ENCODE measurements around the gene ZNF705A. TPM values are rescaled to one million over a fixed set of nuclear protein-coding genes. Genes with fewer than 3 reads are reported as not detected.
"Not testable (repeated sequence)": the region's sequence is repeated elsewhere in the genome, so short reads cannot be mapped to it uniquely, and the experiment has no call there.

ZNF705A gene
- total and polyA plus RNA-seq, 2 experiments from 2014 or later: not detected

- no peak overlapping the region for H3K4me3 Mint-ChIP-seq
- H3K27ac Mint-ChIP-seq: no peak overlapping the region
- Histone ChIP-seq H3K4me1 (ENCODE audit: insufficient read depth) (no peaks in the 10 kb centered on the region), H3K27me3 (ENCODE audit: insufficient read depth) (no peaks in the 10 kb centered on the region), H3K4me2 (no peak overlapping the region), H2AFZ (no peak overlapping the region), H3K27ac (ENCODE audit: low read depth) (no peak overlapping the region), H3F3A (replicated peaks; ENCODE audit: low read depth) (no peaks in the 10 kb centered on the region), H3K9me2 (ENCODE audit: insufficient read depth) (no peaks in the 10 kb centered on the region), H3K36me3 (ENCODE audit: insufficient read depth) (no peaks in the 10 kb centered on the region), H3K4me3 (no peak overlapping the region), H3K79me2 (replicated peaks; ENCODE audit: insufficient read depth) (no peaks in the 10 kb centered on the region), H4K20me1 (replicated peaks; ENCODE audit: insufficient read depth) (no peaks in the 10 kb centered on the region)
- no peaks in the 10 kb centered on the region for H3K4me1 Mint-ChIP-seq
- peaks cover 10% of the 10 kb centered on the region; the same call in 2 of the 3 replicates for H3K36me3 Mint-ChIP-seq (ENCODE audit: low read depth)
- peaks cover 1% of the 10 kb centered on the region for H3K27me3 Mint-ChIP-seq (ENCODE audit: insufficient read depth, low read depth, poor library complexity)
- ATAC-seq (peak; percentile 75), DNase-seq (ENCODE audit: low spot score) (peak; percentile 87)
- H3K9me3 Mint-ChIP-seq: peaks cover 6% of the 10 kb centered on the region
- TF ChIP-seq, protein P1, sequence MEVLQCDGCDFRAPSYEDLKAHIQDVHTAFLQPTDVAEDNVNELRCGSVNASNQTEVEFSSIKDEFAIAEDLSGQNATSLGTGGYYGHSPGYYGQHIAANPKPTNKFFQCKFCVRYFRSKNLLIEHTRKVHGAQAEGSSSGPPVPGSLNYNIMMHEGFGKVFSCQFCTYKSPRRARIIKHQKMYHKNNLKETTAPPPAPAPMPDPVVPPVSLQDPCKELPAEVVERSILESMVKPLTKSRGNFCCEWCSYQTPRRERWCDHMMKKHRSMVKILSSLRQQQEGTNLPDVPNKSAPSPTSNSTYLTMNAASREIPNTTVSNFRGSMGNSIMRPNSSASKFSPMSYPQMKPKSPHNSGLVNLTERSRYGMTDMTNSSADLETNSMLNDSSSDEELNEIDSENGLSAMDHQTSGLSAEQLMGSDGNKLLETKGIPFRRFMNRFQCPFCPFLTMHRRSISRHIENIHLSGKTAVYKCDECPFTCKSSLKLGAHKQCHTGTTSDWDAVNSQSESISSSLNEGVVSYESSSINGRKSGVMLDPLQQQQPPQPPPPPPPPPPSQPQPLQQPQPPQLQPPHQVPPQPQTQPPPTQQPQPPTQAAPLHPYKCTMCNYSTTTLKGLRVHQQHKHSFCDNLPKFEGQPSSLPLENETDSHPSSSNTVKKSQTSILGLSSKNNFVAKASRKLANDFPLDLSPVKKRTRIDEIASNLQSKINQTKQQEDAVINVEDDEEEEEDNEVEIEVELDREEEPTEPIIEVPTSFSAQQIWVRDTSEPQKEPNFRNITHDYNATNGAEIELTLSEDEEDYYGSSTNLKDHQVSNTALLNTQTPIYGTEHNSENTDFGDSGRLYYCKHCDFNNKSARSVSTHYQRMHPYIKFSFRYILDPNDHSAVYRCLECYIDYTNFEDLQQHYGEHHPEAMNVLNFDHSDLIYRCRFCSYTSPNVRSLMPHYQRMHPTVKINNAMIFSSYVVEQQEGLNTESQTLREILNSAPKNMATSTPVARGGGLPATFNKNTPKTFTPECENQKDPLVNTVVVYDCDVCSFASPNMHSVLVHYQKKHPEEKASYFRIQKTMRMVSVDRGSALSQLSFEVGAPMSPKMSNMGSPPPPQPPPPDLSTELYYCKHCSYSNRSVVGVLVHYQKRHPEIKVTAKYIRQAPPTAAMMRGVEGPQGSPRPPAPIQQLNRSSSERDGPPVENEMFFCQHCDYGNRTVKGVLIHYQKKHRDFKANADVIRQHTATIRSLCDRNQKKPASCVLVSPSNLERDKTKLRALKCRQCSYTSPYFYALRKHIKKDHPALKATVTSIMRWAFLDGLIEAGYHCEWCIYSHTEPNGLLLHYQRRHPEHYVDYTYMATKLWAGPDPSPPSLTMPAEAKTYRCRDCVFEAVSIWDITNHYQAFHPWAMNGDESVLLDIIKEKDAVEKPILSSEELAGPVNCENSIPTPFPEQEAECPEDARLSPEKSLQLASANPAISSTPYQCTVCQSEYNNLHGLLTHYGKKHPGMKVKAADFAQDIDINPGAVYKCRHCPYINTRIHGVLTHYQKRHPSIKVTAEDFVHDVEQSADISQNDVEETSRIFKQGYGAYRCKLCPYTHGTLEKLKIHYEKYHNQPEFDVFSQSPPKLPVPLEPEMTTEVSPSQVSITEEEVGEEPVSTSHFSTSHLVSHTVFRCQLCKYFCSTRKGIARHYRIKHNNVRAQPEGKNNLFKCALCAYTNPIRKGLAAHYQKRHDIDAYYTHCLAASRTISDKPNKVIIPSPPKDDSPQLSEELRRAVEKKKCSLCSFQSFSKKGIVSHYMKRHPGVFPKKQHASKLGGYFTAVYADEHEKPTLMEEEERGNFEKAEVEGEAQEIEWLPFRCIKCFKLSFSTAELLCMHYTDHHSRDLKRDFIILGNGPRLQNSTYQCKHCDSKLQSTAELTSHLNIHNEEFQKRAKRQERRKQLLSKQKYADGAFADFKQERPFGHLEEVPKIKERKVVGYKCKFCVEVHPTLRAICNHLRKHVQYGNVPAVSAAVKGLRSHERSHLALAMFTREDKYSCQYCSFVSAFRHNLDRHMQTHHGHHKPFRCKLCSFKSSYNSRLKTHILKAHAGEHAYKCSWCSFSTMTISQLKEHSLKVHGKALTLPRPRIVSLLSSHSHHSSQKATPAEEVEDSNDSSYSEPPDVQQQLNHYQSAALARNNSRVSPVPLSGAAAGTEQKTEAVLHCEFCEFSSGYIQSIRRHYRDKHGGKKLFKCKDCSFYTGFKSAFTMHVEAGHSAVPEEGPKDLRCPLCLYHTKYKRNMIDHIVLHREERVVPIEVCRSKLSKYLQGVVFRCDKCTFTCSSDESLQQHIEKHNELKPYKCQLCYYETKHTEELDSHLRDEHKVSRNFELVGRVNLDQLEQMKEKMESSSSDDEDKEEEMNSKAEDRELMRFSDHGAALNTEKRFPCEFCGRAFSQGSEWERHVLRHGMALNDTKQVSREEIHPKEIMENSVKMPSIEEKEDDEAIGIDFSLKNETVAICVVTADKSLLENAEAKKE (CRISPR knock-in tag; IDR thresholded peaks at IDR 0.05): no peak
- TF ChIP-seq, protein P2, sequence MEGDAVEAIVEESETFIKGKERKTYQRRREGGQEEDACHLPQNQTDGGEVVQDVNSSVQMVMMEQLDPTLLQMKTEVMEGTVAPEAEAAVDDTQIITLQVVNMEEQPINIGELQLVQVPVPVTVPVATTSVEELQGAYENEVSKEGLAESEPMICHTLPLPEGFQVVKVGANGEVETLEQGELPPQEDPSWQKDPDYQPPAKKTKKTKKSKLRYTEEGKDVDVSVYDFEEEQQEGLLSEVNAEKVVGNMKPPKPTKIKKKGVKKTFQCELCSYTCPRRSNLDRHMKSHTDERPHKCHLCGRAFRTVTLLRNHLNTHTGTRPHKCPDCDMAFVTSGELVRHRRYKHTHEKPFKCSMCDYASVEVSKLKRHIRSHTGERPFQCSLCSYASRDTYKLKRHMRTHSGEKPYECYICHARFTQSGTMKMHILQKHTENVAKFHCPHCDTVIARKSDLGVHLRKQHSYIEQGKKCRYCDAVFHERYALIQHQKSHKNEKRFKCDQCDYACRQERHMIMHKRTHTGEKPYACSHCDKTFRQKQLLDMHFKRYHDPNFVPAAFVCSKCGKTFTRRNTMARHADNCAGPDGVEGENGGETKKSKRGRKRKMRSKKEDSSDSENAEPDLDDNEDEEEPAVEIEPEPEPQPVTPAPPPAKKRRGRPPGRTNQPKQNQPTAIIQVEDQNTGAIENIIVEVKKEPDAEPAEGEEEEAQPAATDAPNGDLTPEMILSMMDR (conservative IDR thresholded peaks at IDR 0.05; ENCODE audit: low read depth in 2 of 2): peak; percentile 99 to 100
Observed at GRCh38 chr12:8108808-8109398, 47.9 kb upstream of the ZNF705A start.

DNA sequence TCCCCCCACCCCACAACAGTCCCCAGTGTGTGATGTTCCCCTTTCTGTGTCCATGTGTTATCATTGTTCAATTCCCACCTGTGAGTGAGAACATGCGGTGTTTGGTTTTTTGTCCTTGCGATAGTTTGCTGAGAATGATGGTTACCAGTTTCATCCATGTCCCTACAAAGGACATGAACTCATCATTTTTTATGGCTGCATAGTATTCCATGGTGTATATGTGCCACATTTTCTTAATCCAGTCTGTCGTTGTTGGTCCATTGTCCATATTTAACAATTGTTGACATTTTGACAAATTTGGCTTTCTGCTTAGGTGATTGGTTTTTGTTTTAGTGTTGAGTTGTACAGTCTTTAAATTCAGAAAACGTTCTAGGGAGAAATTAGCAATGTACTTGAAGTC, 43.7 kb upstream of the ZNF705A start:
- not testable (repeated sequence) for ATAC-seq; H3K9me3 Mint-ChIP-seq; H3K27ac Mint-ChIP-seq; H3F3A ChIP-seq (replicated peaks; ENCODE audit: low read depth); H3K9me2 ChIP-seq (ENCODE audit: insufficient read depth); H4K20me1 ChIP-seq (replicated peaks; ENCODE audit: insufficient read depth); H3K27ac ChIP-seq (ENCODE audit: low read depth); H3K27me3 ChIP-seq (ENCODE audit: insufficient read depth); H3K4me2 ChIP-seq; H3K27me3 Mint-ChIP-seq (ENCODE audit: insufficient read depth, low read depth, poor library complexity); H3K4me3 ChIP-seq; H3K36me3 Mint-ChIP-seq (ENCODE audit: low read depth); H3K4me3 Mint-ChIP-seq; H3K4me1 ChIP-seq (ENCODE audit: insufficient read depth); H3K79me2 ChIP-seq (replicated peaks; ENCODE audit: insufficient read depth); H2AFZ ChIP-seq; DNase-seq (ENCODE audit: low spot score); H3K4me1 Mint-ChIP-seq; H3K36me3 ChIP-seq (ENCODE audit: insufficient read depth)
